Measurements from ENCODE around the gene UBE2G2. TPM values are rescaled to one million over a fixed set of nuclear protein-coding genes. Genes with fewer than 3 reads are reported as not detected.

The UBE2G2 gene
- total RNA-seq, 2 donors from 2014 or later = 85.2 to 95.6 TPM

- no peaks in the 10 kb centered on the region for H3K4me1 Mint-ChIP-seq (ENCODE audit: low read depth)
- H3K27me3 Mint-ChIP-seq (ENCODE audit: low read depth) = no peaks in the 10 kb centered on the region
- H3K4me3 Mint-ChIP-seq = no peak overlapping the region
- H3K9me3 Mint-ChIP-seq = no peaks in the 10 kb centered on the region
- DNase-seq = no peak
- no peaks in the 10 kb centered on the region for H3K36me3 Mint-ChIP-seq (ENCODE audit: insufficient read depth in 2 of 2)
- H3K27ac Mint-ChIP-seq = no peak overlapping the region
- ATAC-seq (replicated peaks in 1 of 2) = no peak
These were observed 51.6 kb downstream of the UBE2G2 start for GRCh38 chr21:44749759-44750674.

- no peak for DNase-seq
- H3K4me1 Mint-ChIP-seq (ENCODE audit: low read depth) = no peaks in the 10 kb centered on the region
- H3K9me3 Mint-ChIP-seq = no peaks in the 10 kb centered on the region
- no peak overlapping the region for H3K4me3 Mint-ChIP-seq
- no peak for ATAC-seq (replicated peaks in 1 of 2)
- no peaks in the 10 kb centered on the region for H3K36me3 Mint-ChIP-seq (ENCODE audit: insufficient read depth in 2 of 2)
- H3K27ac Mint-ChIP-seq = no peak overlapping the region
- no peaks in the 10 kb centered on the region for H3K27me3 Mint-ChIP-seq (ENCODE audit: low read depth)
These were observed 52.4 kb downstream of the UBE2G2 start for GRCh38 chr21:44749116-44749758.

GRCh38 chr21:44748621-44749020 lies 53.0 kb downstream of the UBE2G2 start:
- DNase-seq = no peak
- Mint-ChIP-seq H3K36me3 (ENCODE audit: insufficient read depth in 2 of 2) (no peaks in the 10 kb centered on the region), H3K4me3 (no peak overlapping the region), H3K27ac (no peak overlapping the region), H3K4me1 (ENCODE audit: low read depth) (no peaks in the 10 kb centered on the region), H3K27me3 (ENCODE audit: low read depth) (no peaks in the 10 kb centered on the region), H3K9me3 (no peaks in the 10 kb centered on the region)
- ATAC-seq (replicated peaks in 1 of 2) = no peak

- DNase-seq (no peak), ATAC-seq (replicated peaks in 1 of 2) (no peak)
- H3K9me3 Mint-ChIP-seq = no peaks in the 10 kb centered on the region
- no peaks in the 10 kb centered on the region for H3K36me3 Mint-ChIP-seq (ENCODE audit: insufficient read depth in 2 of 2)
- H3K4me3 Mint-ChIP-seq = no peak overlapping the region
- no peak overlapping the region for H3K27ac Mint-ChIP-seq
- H3K4me1 Mint-ChIP-seq (ENCODE audit: low read depth) = no peaks in the 10 kb centered on the region
- H3K27me3 Mint-ChIP-seq (ENCODE audit: low read depth) = no peaks in the 10 kb centered on the region
These were observed 59.0 kb downstream of the UBE2G2 start for GRCh38 chr21:44742418-44743153.

- ATAC-seq (replicated peaks in 1 of 2) (no peak), DNase-seq (no peak)
- Mint-ChIP-seq H3K27me3 (ENCODE audit: low read depth) (no peaks in the 10 kb centered on the region), H3K36me3 (ENCODE audit: insufficient read depth in 2 of 2) (no peaks in the 10 kb centered on the region), H3K4me3 (no peak overlapping the region), H3K27ac (no peak overlapping the region), H3K4me1 (ENCODE audit: low read depth) (no peaks in the 10 kb centered on the region), H3K9me3 (no peaks in the 10 kb centered on the region)
These were observed 59.7 kb downstream of the UBE2G2 start for GRCh38 chr21:44741921-44742320.

- no peaks in the 10 kb centered on the region for H3K27me3 Mint-ChIP-seq (ENCODE audit: low read depth)
- H3K4me1 Mint-ChIP-seq (ENCODE audit: low read depth) = no peaks in the 10 kb centered on the region
- no peak for ATAC-seq (replicated peaks in 1 of 2)
- H3K36me3 Mint-ChIP-seq (ENCODE audit: insufficient read depth in 2 of 2) = no peaks in the 10 kb centered on the region
- H3K9me3 Mint-ChIP-seq = no peaks in the 10 kb centered on the region
- DNase-seq = no peak
- H3K4me3 Mint-ChIP-seq = no peak overlapping the region
- H3K27ac Mint-ChIP-seq = no peak overlapping the region
These were observed 60.9 kb downstream of the UBE2G2 start for GRCh38 chr21:44740742-44741141.

GRCh38 chr21:44739316-44739715 lies 62.3 kb downstream of the UBE2G2 start:
- H3K4me1 Mint-ChIP-seq (ENCODE audit: low read depth) = no peaks in the 10 kb centered on the region
- no peak overlapping the region for H3K27ac Mint-ChIP-seq

GRCh38 chr21:44738621-44739020 lies 63.0 kb downstream of the UBE2G2 start:
- Mint-ChIP-seq H3K27ac (no peak overlapping the region), H3K27me3 (ENCODE audit: low read depth) (no peaks in the 10 kb centered on the region), H3K36me3 (ENCODE audit: insufficient read depth in 2 of 2) (no peaks in the 10 kb centered on the region), H3K9me3 (no peaks in the 10 kb centered on the region), H3K4me1 (ENCODE audit: low read depth) (no peaks in the 10 kb centered on the region), H3K4me3 (no peak overlapping the region)
- ATAC-seq (replicated peaks in 1 of 2) = no peak
- no peak for DNase-seq

More at GRCh38 chr21:44739316-44739715, 62.3 kb downstream of the UBE2G2 start:
- Mint-ChIP-seq H3K4me3 (no peak overlapping the region), H3K27me3 (ENCODE audit: low read depth) (no peaks in the 10 kb centered on the region), H3K36me3 (ENCODE audit: insufficient read depth in 2 of 2) (no peaks in the 10 kb centered on the region), H3K9me3 (no peaks in the 10 kb centered on the region)
- no peak for DNase-seq
- ATAC-seq (replicated peaks in 1 of 2) = no peak

GRCh38 chr21:44737706-44738354 lies 63.8 kb downstream of the UBE2G2 start:
- Mint-ChIP-seq H3K4me1 (ENCODE audit: low read depth) (no peaks in the 10 kb centered on the region), H3K36me3 (ENCODE audit: insufficient read depth in 2 of 2) (no peaks in the 10 kb centered on the region), H3K4me3 (no peak overlapping the region), H3K27me3 (ENCODE audit: low read depth) (no peaks in the 10 kb centered on the region), H3K27ac (no peak overlapping the region), H3K9me3 (no peaks in the 10 kb centered on the region)
- ATAC-seq (replicated peaks in 1 of 2) (no peak), DNase-seq (no peak)

GRCh38 chr21:44736291-44737004 lies 65.2 kb downstream of the UBE2G2 start:
- ATAC-seq (replicated peaks in 1 of 2) = no peak
- no peak overlapping the region for H3K27ac Mint-ChIP-seq
- H3K4me1 Mint-ChIP-seq (ENCODE audit: low read depth) = no peaks in the 10 kb centered on the region
- no peak for DNase-seq
- H3K4me3 Mint-ChIP-seq = no peak overlapping the region
- H3K27me3 Mint-ChIP-seq (ENCODE audit: low read depth) = no peaks in the 10 kb centered on the region
- H3K9me3 Mint-ChIP-seq = no peaks in the 10 kb centered on the region
- no peaks in the 10 kb centered on the region for H3K36me3 Mint-ChIP-seq (ENCODE audit: insufficient read depth in 2 of 2)

- no peaks in the 10 kb centered on the region for H3K36me3 Mint-ChIP-seq (ENCODE audit: insufficient read depth in 2 of 2)
- H3K27me3 Mint-ChIP-seq (ENCODE audit: low read depth) = no peaks in the 10 kb centered on the region
- no peak overlapping the region for H3K4me3 Mint-ChIP-seq
- H3K9me3 Mint-ChIP-seq = no peaks in the 10 kb centered on the region
- no peak for DNase-seq
- H3K4me1 Mint-ChIP-seq (ENCODE audit: low read depth) = no peaks in the 10 kb centered on the region
- ATAC-seq (replicated peaks in 1 of 2) = no peak
- no peak overlapping the region for H3K27ac Mint-ChIP-seq
These were observed 65.8 kb downstream of the UBE2G2 start for GRCh38 chr21:44735821-44736220.

- H3K27ac Mint-ChIP-seq = no peak overlapping the region
- H3K9me3 Mint-ChIP-seq = no peaks in the 10 kb centered on the region
- H3K27me3 Mint-ChIP-seq (ENCODE audit: low read depth) = no peaks in the 10 kb centered on the region
- H3K36me3 Mint-ChIP-seq (ENCODE audit: insufficient read depth in 2 of 2) = no peaks in the 10 kb centered on the region
- H3K4me1 Mint-ChIP-seq (ENCODE audit: low read depth) = no peaks in the 10 kb centered on the region
- no peak for ATAC-seq (replicated peaks in 1 of 2)
- DNase-seq = no peak
- H3K4me3 Mint-ChIP-seq = no peak overlapping the region
These were observed 66.8 kb downstream of the UBE2G2 start for GRCh38 chr21:44734841-44735240.

Measured in activated T-cell treated with anti-CD3 and anti-CD28 coated beads, Interleukin-2, amount 50 U/mL, for 72 hours (primary cell).